Measurements from ENCODE around the gene PIGT. TPM values are rescaled to one million over a fixed set of nuclear protein-coding genes. Genes with fewer than 3 reads are reported as not detected.

Gene PIGT
- total RNA-seq, 1 donor from 2014 or later: 55.5 TPM

DNA sequence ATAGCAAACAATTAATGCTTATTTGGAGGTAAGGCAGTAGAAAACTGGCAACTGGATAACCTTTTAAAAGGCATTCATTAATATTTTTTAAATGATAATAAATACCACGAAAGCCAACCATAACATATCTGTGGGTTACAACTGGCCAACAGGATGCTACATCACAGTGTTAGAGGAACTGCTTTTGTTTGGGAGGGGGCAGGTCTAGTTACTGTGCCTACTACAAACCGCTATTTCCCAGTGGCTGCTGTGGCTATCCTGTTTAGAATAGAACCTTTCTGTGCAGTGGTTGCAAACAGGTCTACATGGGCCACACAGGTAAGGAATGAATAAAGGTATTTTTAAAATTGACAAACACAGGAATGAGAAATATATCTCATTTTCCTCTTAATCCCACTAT is 976 bp downstream of the PIGT start:
- H3K9me3 Mint-ChIP-seq (ENCODE audit: unreplicated experiment): peaks cover 2% of the 10 kb centered on the region
- H3K36me3 Mint-ChIP-seq (ENCODE audit: unreplicated experiment): no peaks in the 10 kb centered on the region
- DNase-seq: no peak
- H3K27me3 Mint-ChIP-seq (ENCODE audit: unreplicated experiment): peaks cover 4% of the 10 kb centered on the region
- TF ChIP-seq, protein P1, sequence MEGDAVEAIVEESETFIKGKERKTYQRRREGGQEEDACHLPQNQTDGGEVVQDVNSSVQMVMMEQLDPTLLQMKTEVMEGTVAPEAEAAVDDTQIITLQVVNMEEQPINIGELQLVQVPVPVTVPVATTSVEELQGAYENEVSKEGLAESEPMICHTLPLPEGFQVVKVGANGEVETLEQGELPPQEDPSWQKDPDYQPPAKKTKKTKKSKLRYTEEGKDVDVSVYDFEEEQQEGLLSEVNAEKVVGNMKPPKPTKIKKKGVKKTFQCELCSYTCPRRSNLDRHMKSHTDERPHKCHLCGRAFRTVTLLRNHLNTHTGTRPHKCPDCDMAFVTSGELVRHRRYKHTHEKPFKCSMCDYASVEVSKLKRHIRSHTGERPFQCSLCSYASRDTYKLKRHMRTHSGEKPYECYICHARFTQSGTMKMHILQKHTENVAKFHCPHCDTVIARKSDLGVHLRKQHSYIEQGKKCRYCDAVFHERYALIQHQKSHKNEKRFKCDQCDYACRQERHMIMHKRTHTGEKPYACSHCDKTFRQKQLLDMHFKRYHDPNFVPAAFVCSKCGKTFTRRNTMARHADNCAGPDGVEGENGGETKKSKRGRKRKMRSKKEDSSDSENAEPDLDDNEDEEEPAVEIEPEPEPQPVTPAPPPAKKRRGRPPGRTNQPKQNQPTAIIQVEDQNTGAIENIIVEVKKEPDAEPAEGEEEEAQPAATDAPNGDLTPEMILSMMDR (IDR thresholded peaks at IDR 0.05; ENCODE audit: partially characterized antibody, unreplicated experiment): no peak
- peaks cover 5% of the 10 kb centered on the region for H3K4me1 Mint-ChIP-seq (ENCODE audit: low read depth, unreplicated experiment)
- peak overlapping the region; percentile 93 for H3K4me3 Mint-ChIP-seq (ENCODE audit: unreplicated experiment)
- H3K27ac Mint-ChIP-seq (ENCODE audit: unreplicated experiment): no peak overlapping the region

DNA sequence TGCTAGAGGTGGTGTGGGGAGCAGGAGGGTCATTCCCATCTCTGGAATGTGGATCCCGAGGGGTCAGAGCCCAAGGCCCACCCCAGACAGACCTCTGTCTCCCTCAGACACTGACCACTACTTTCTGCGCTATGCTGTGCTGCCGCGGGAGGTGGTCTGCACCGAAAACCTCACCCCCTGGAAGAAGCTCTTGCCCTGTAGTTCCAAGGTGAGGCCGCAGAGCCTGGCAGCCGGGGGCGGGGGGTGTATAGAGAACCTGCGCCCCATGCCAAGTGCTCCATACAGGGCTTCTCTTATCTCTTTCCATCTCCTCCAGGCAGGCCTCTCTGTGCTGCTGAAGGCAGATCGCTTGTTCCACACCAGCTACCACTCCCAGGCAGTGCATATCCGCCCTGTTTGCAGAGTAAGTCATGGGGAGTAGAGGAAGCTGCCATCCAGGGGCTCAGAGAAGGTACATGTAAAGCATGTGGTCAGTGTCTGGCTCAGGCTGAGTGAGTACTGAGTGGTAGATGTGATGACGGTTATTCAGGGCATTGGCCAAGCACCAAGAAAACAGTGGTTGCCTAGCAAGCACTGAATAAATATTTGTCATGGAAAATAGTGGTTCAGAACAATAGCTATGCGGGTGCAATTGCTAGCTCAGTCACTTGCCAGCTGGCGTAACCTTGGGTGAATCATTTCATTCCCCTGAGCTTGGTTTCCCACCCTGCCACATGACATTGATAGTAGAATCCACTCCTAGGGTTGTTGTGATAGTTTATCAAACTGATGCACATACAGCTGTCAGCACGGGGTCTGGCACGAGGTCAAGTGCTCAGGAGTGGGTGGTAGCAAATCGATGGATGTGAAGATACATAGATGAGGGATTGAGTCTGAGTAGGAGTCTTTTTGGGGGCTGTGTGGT is 3.5 kb downstream of the PIGT start:
- Mint-ChIP-seq H3K9me3 (ENCODE audit: unreplicated experiment) (peaks cover 2% of the 10 kb centered on the region), H3K4me1 (ENCODE audit: low read depth, unreplicated experiment) (peaks cover 5% of the 10 kb centered on the region), H3K36me3 (ENCODE audit: unreplicated experiment) (no peaks in the 10 kb centered on the region), H3K4me3 (ENCODE audit: unreplicated experiment) (no peak overlapping the region), H3K27me3 (ENCODE audit: unreplicated experiment) (peaks cover 2% of the 10 kb centered on the region), H3K27ac (ENCODE audit: unreplicated experiment) (no peak overlapping the region)
- no peak for DNase-seq
- TF ChIP-seq, protein P1 (IDR thresholded peaks at IDR 0.05; ENCODE audit: partially characterized antibody, unreplicated experiment): no peak

DNA sequence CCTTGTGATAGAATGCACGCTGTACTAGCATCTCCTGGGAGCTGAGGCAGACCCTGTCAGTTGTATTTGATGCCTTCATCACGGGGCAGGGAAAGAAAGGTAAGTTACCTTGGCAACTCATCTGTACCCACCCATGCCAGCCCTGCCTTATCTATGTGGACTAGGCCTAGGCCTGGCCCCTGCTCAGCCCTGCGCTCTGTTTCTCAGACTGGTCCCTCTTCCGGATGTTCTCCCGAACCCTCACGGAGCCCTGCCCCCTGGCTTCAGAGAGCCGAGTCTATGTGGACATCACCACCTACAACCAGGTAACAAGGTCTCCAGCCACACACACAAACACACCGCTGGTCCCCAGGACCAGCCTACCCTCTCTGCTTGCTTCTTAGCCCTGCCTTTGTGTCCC is 4.2 kb downstream of the PIGT start:
- Mint-ChIP-seq H3K9me3 (ENCODE audit: unreplicated experiment) (peaks cover 2% of the 10 kb centered on the region), H3K27ac (ENCODE audit: unreplicated experiment) (no peak overlapping the region), H3K4me3 (ENCODE audit: unreplicated experiment) (no peak overlapping the region), H3K27me3 (ENCODE audit: unreplicated experiment) (peaks cover 2% of the 10 kb centered on the region), H3K4me1 (ENCODE audit: low read depth, unreplicated experiment) (peaks cover 5% of the 10 kb centered on the region), H3K36me3 (ENCODE audit: unreplicated experiment) (no peaks in the 10 kb centered on the region)
- TF ChIP-seq, protein P1 (IDR thresholded peaks at IDR 0.05; ENCODE audit: partially characterized antibody, unreplicated experiment): no peak
- no peak for DNase-seq

DNA sequence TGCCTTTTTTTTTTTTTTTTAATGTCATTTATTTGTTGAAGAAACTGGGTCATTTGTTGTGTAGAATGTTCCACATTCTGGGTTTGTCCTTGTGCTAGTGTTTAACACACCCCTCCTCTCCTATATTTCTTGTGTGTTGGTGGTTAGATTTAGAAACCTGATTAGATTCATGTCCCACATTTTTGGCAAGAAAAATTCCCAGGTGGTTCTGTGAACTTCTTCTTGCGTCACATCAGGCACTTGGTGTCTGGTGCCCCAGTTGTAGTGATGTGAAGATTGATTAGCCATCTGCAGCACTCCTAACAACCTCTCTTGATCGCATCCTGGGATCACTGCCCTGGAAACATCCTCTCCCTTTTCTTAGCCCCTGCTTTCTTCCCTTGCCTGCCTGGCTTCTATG is 7.8 kb downstream of the PIGT start:
- no peaks in the 10 kb centered on the region for H3K4me1 Mint-ChIP-seq (ENCODE audit: low read depth, unreplicated experiment)
- H3K4me3 Mint-ChIP-seq (ENCODE audit: unreplicated experiment): no peak overlapping the region
- DNase-seq: no peak
- H3K27ac Mint-ChIP-seq (ENCODE audit: unreplicated experiment): no peak overlapping the region
- TF ChIP-seq, protein P1 (IDR thresholded peaks at IDR 0.05; ENCODE audit: partially characterized antibody, unreplicated experiment): no peak
- peaks cover 5% of the 10 kb centered on the region for H3K27me3 Mint-ChIP-seq (ENCODE audit: unreplicated experiment)
- H3K36me3 Mint-ChIP-seq (ENCODE audit: unreplicated experiment): no peaks in the 10 kb centered on the region
- H3K9me3 Mint-ChIP-seq (ENCODE audit: unreplicated experiment): peaks cover 2% of the 10 kb centered on the region

DNA sequence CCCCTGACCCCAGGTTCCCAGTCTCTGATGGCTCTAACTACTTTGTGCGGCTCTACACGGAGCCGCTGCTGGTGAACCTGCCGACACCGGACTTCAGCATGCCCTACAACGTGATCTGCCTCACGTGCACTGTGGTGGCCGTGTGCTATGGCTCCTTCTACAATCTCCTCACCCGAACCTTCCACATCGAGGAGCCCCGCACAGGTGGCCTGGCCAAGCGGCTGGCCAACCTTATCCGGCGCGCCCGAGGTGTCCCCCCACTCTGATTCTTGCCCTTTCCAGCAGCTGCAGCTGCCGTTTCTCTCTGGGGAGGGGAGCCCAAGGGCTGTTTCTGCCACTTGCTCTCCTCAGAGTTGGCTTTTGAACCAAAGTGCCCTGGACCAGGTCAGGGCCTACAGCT is 9.6 kb downstream of the PIGT start:
- Mint-ChIP-seq H3K36me3 (ENCODE audit: unreplicated experiment) (no peaks in the 10 kb centered on the region), H3K27ac (ENCODE audit: unreplicated experiment) (no peak overlapping the region), H3K27me3 (ENCODE audit: unreplicated experiment) (peaks cover 3% of the 10 kb centered on the region), H3K4me1 (ENCODE audit: low read depth, unreplicated experiment) (no peaks in the 10 kb centered on the region), H3K9me3 (ENCODE audit: unreplicated experiment) (peaks cover 2% of the 10 kb centered on the region), H3K4me3 (ENCODE audit: unreplicated experiment) (no peak overlapping the region)
- TF ChIP-seq, protein P1 (IDR thresholded peaks at IDR 0.05; ENCODE audit: partially characterized antibody, unreplicated experiment): no peak
- no peak for DNase-seq
